ENCODE results near the gene EIF6. TPM values are rescaled to one million over a fixed set of nuclear protein-coding genes. Genes with fewer than 3 reads are reported as not detected.

EIF6 gene
- total RNA-seq, 1 experiment from 2014 or later, result 255 TPM

GRCh38 chr20:35238735-35239134 is 45.8 kb downstream of the EIF6 start:
- Histone ChIP-seq H3F3A (ENCODE audit: insufficient read depth, low read depth) (no peaks in the 10 kb centered on the region), H3K9me3 (ENCODE audit: insufficient read depth, low read depth) (no peaks in the 10 kb centered on the region), H3K27ac (no peak overlapping the region), H3K4me1 (replicated peaks; ENCODE audit: insufficient read depth) (no peaks in the 10 kb centered on the region), H4K20me1 (ENCODE audit: insufficient read depth) (no peaks in the 10 kb centered on the region), H3K27me3 (ENCODE audit: insufficient read depth, low read depth) (no peaks in the 10 kb centered on the region), H3K4me2 (no peak overlapping the region), H3K4me3 (no peak overlapping the region), H3K9me2 (ENCODE audit: insufficient read depth) (no peaks in the 10 kb centered on the region), H3K79me2 (ENCODE audit: low read depth) (no peaks in the 10 kb centered on the region), H2AFZ (no peak overlapping the region), H3K36me3 (ENCODE audit: low read depth) (no peaks in the 10 kb centered on the region)
- no TSS peak for BruUV-seq (replicated peaks)
- POLR2A ChIA-PET (ENCODE audit: unreplicated experiment), result interaction anchor here (0.7 kb wide), 1 partner anchor 1223 kb away, joined by 7 read pairs; no protein-coding TSS in a partner anchor
- intact Hi-C loops (cut with micrococcal nuclease; ENCODE audit: unreplicated experiment), result no loop called here
- CTCF ChIA-PET, result no interaction called here
- TF ChIP-seq EZH2 (IDR thresholded peaks at IDR 0.05; ENCODE audit: low read depth), result no peak
- TF ChIP-seq, protein P1, sequence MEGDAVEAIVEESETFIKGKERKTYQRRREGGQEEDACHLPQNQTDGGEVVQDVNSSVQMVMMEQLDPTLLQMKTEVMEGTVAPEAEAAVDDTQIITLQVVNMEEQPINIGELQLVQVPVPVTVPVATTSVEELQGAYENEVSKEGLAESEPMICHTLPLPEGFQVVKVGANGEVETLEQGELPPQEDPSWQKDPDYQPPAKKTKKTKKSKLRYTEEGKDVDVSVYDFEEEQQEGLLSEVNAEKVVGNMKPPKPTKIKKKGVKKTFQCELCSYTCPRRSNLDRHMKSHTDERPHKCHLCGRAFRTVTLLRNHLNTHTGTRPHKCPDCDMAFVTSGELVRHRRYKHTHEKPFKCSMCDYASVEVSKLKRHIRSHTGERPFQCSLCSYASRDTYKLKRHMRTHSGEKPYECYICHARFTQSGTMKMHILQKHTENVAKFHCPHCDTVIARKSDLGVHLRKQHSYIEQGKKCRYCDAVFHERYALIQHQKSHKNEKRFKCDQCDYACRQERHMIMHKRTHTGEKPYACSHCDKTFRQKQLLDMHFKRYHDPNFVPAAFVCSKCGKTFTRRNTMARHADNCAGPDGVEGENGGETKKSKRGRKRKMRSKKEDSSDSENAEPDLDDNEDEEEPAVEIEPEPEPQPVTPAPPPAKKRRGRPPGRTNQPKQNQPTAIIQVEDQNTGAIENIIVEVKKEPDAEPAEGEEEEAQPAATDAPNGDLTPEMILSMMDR (conservative IDR thresholded peaks at IDR 0.05), result no peak
- no peak for DNase-seq

- DNase-seq, result no peak
- H3K4me2 ChIP-seq, result no peak overlapping the region
- no peaks in the 10 kb centered on the region for H3K9me3 ChIP-seq (ENCODE audit: insufficient read depth, low read depth)
- no peaks in the 10 kb centered on the region for H3K36me3 ChIP-seq (ENCODE audit: low read depth)
- H3K9me2 ChIP-seq (ENCODE audit: insufficient read depth), result no peaks in the 10 kb centered on the region
- no peaks in the 10 kb centered on the region for H3F3A ChIP-seq (ENCODE audit: insufficient read depth, low read depth)
- intact Hi-C loops (cut with micrococcal nuclease; ENCODE audit: unreplicated experiment), result no loop called here
- BruUV-seq (replicated peaks), result no TSS peak
- POLR2A ChIA-PET (ENCODE audit: unreplicated experiment), result no interaction called here
- CTCF ChIA-PET, result no interaction called here
- TF ChIP-seq, protein P1 (conservative IDR thresholded peaks at IDR 0.05), result no peak
- TF ChIP-seq EZH2 (IDR thresholded peaks at IDR 0.05; ENCODE audit: low read depth), result no peak
- H3K4me3 ChIP-seq, result no peak overlapping the region
- no peaks in the 10 kb centered on the region for H3K79me2 ChIP-seq (ENCODE audit: low read depth)
- no peaks in the 10 kb centered on the region for H3K27me3 ChIP-seq (ENCODE audit: insufficient read depth, low read depth)
- no peaks in the 10 kb centered on the region for H4K20me1 ChIP-seq (ENCODE audit: insufficient read depth)
- no peak overlapping the region for H3K27ac ChIP-seq
- H3K4me1 ChIP-seq (replicated peaks; ENCODE audit: insufficient read depth), result no peaks in the 10 kb centered on the region
- H2AFZ ChIP-seq, result no peak overlapping the region
These were observed 46.4 kb downstream of the EIF6 start for GRCh38 chr20:35238170-35238569.

GRCh38 chr20:35237486-35237885 is 47.1 kb downstream of the EIF6 start:
- no peak overlapping the region for H2AFZ ChIP-seq
- H3K4me2 ChIP-seq, result no peak overlapping the region
- H3K79me2 ChIP-seq (ENCODE audit: low read depth), result no peaks in the 10 kb centered on the region
- H3K4me3 ChIP-seq, result no peak overlapping the region
- no TSS peak for BruUV-seq (replicated peaks)
- TF ChIP-seq, protein P1 (conservative IDR thresholded peaks at IDR 0.05), result no peak
- TF ChIP-seq EZH2 (IDR thresholded peaks at IDR 0.05; ENCODE audit: low read depth), result no peak
- no peaks in the 10 kb centered on the region for H3K9me2 ChIP-seq (ENCODE audit: insufficient read depth)
- no peaks in the 10 kb centered on the region for H3K9me3 ChIP-seq (ENCODE audit: insufficient read depth, low read depth)
- ChIA-PET CTCF (no interaction called here), POLR2A (ENCODE audit: unreplicated experiment) (no interaction called here)
- H3K36me3 ChIP-seq (ENCODE audit: low read depth), result no peaks in the 10 kb centered on the region
- intact Hi-C loops (cut with micrococcal nuclease; ENCODE audit: unreplicated experiment), result no loop called here
- H3K27me3 ChIP-seq (ENCODE audit: insufficient read depth, low read depth), result no peaks in the 10 kb centered on the region
- no peak for DNase-seq
- H3F3A ChIP-seq (ENCODE audit: insufficient read depth, low read depth), result no peaks in the 10 kb centered on the region
- H3K4me1 ChIP-seq (replicated peaks; ENCODE audit: insufficient read depth), result no peaks in the 10 kb centered on the region
- no peaks in the 10 kb centered on the region for H4K20me1 ChIP-seq (ENCODE audit: insufficient read depth)
- no peak overlapping the region for H3K27ac ChIP-seq

Data from PC-9 (cell line).